H1 (cell line): ENCODE data around the gene RTN4RL2. TPM values are rescaled to one million over a fixed set of nuclear protein-coding genes. Genes with fewer than 3 reads are reported as not detected.

Experiments used
- CTCF ChIA-PET: fragments of 300-600 bp; sonication (Branson Sonifier 250); formaldehyde crosslinking; loops from one replicate; lab custom pipeline; 2021; ENCODE audit not compliant: partially characterized antibody; lab: Charles Lee
- POLR2A ChIA-PET: fragments of 300-600 bp; sonication (Branson Sonifier 250); formaldehyde crosslinking; loops from one replicate; lab custom pipeline; 2021; ENCODE audit warnings: inconsistent platforms; ENCODE audit not compliant: partially characterized antibody; lab: Charles Lee
- DNase-seq, 2 experiments: peaks; one replicate each; pipeline versions ENCODE4 v3.0.0 to v3.0.0-alpha.2; 2010 to 2022; ENCODE audit warnings: low spot score in 2 of 2, low read depth in 1 of 2, mixed read lengths in 1 of 2
- FAIRE-seq: peaks from 2 replicates; lab custom pipeline; 2011; peaks lifted over from hg19 to GRCh38; lab: Jason Lieb, UNC
- H2AFZ ChIP-seq: 2 replicates; pipeline ENCODE4 v1.8.1; 2012; ENCODE audit warnings: low read length, inconsistent platforms
- H2AK5ac ChIP-seq: 2 replicates; pipeline ENCODE4 v1.6.1; 2013; ENCODE audit warnings: low read depth, low read length
- H2BK120ac ChIP-seq: replicated peaks from 2 replicates; pipeline ENCODE3; 2013; ENCODE audit warnings: low read depth, low read length, inconsistent platforms
- H2BK12ac ChIP-seq: 2 replicates; pipeline ENCODE4 v1.6.1; 2013; ENCODE audit warnings: low read depth, low read length
- H2BK15ac ChIP-seq: 2 replicates; pipeline ENCODE4 v1.6.1; 2013; ENCODE audit warnings: low read length
- H2BK20ac ChIP-seq: 2 replicates; pipeline ENCODE4 v1.6.1; 2013; ENCODE audit warnings: low read length
- H2BK5ac ChIP-seq: 2 replicates; pipeline ENCODE4 v1.6.1; 2013; ENCODE audit warnings: low read depth, low read length
- H3K14ac ChIP-seq: 2 replicates; pipeline ENCODE4 v1.6.1; 2013; ENCODE audit warnings: inconsistent platforms; ENCODE audit not compliant: insufficient read length
- H3K18ac ChIP-seq: 2 replicates; pipeline ENCODE4 v1.6.1; 2013; ENCODE audit warnings: low read length; ENCODE audit errors: extremely low read depth
- H3K23ac ChIP-seq: 2 replicates; pipeline ENCODE4 v1.6.1; 2013; ENCODE audit warnings: inconsistent platforms; ENCODE audit not compliant: insufficient read length
- H3K23me2 ChIP-seq: 2 replicates; pipeline ENCODE4 v1.6.1; 2013; ENCODE audit warnings: low read depth, low read length
- H3K27ac ChIP-seq: 2 replicates; pipeline ENCODE4 v1.6.1; 2011; ENCODE audit warnings: low read depth, low read length, inconsistent platforms
- H3K27me3 ChIP-seq, 4 experiments: replicated peaks in 1 of 4; 1 replicate in 1 of 4; 2 replicates in 3 of 4; pipeline versions ENCODE4 v1.6.1 to v1.8.1; 2011 to 2013; ENCODE audit warnings: low read length in 3 of 4, mild to moderate bottlenecking in 3 of 4, inconsistent platforms in 2 of 4, mixed read lengths in 2 of 4, moderate library complexity in 1 of 4; ENCODE audit not compliant: control insufficient read depth in 3 of 4, insufficient read depth in 3 of 4; ENCODE audit errors: extremely low read depth in 1 of 4
- H3K36me3 ChIP-seq, 4 experiments: 2 replicates each; pipeline versions ENCODE4 v1.6.1 to v1.8.1; 2011 to 2013; ENCODE audit warnings: mild to moderate bottlenecking in 4 of 4, low read length in 3 of 4, moderate library complexity in 2 of 4, control low read depth in 1 of 4, inconsistent platforms in 1 of 4; ENCODE audit not compliant: insufficient read depth in 4 of 4, control insufficient read depth in 2 of 4
- H3K4ac ChIP-seq: replicated peaks from 2 replicates; pipeline ENCODE3; 2013; ENCODE audit warnings: low read length, low read depth, mixed read lengths, inconsistent platforms; ENCODE audit not compliant: insufficient read length
- H3K4me1 ChIP-seq, 4 experiments: replicated peaks in 1 of 4; 1 replicate in 1 of 4; 2 replicates in 3 of 4; pipeline versions ENCODE4 v1.6.1 to v1.8.1; 2011 to 2013; ENCODE audit warnings: low read length in 3 of 4, inconsistent platforms in 2 of 4, mixed read lengths in 1 of 4; ENCODE audit not compliant: insufficient read depth in 4 of 4, control insufficient read depth in 3 of 4
- H3K4me2 ChIP-seq, 2 experiments: 2 replicates each; pipeline versions ENCODE4 v1.6.1 to v1.8.1; 2011 to 2013; ENCODE audit warnings: low read depth in 2 of 2, low read length in 2 of 2, control low read depth in 1 of 2, inconsistent platforms in 1 of 2, mild to moderate bottlenecking in 1 of 2; ENCODE audit not compliant: insufficient read depth in 1 of 2
- H3K4me3 ChIP-seq, 4 experiments: fragments of 200-600, 300-600 bp in 1 of 4; sonication (generic), shearing (Covaris generic), sonication (Bioruptor Twin) in 1 of 4; 2 replicates each; pipeline versions ENCODE4 v1.5.1 to v1.8.1; 2011 to 2016; ENCODE audit warnings: low read length in 4 of 4, low read depth in 3 of 4, control low read depth in 2 of 4, inconsistent platforms in 2 of 4, mild to moderate bottlenecking in 2 of 4, mixed read lengths in 1 of 4, moderate library complexity in 1 of 4; ENCODE audit not compliant: insufficient read depth in 2 of 4; ENCODE audit errors: extremely low read depth in 1 of 4
- H3K56ac ChIP-seq: replicated peaks from 2 replicates; pipeline ENCODE3; 2013; ENCODE audit warnings: low read depth, mild to moderate bottlenecking, mixed read lengths, low read length, inconsistent platforms; ENCODE audit not compliant: insufficient read length
- H3K79me1 ChIP-seq: 2 replicates; pipeline ENCODE4 v1.6.1; 2013; ENCODE audit warnings: low read depth, low read length, control low read depth
- H3K79me2 ChIP-seq, 2 experiments: 2 replicates each; pipeline versions ENCODE4 v1.6.1 to v1.8.1; 2012 to 2013; ENCODE audit warnings: low read length in 2 of 2, mild to moderate bottlenecking in 2 of 2, inconsistent platforms in 1 of 2; ENCODE audit not compliant: insufficient read depth in 2 of 2, control insufficient read depth in 1 of 2
- H3K9ac ChIP-seq, 4 experiments: replicated peaks in 1 of 4; 1 replicate in 1 of 4; 2 replicates in 3 of 4; pipeline versions ENCODE4 v1.6.1 to v1.8.1; 2011 to 2013; ENCODE audit warnings: low read depth in 3 of 4, low read length in 3 of 4, control low read depth in 2 of 4, mild to moderate bottlenecking in 2 of 4, moderate library complexity in 2 of 4, inconsistent platforms in 1 of 4; ENCODE audit errors: extremely low read depth in 1 of 4
- H3K9me3 ChIP-seq, 2 experiments: 2 replicates each; pipeline versions ENCODE4 v1.6.1 to v1.8.1; 2012 to 2013; ENCODE audit warnings: mild to moderate bottlenecking in 2 of 2, moderate library complexity in 2 of 2, control low read depth in 1 of 2, inconsistent platforms in 1 of 2, low read depth in 1 of 2, low read length in 1 of 2, mixed read lengths in 1 of 2; ENCODE audit not compliant: insufficient read depth in 2 of 2
- H4K20me1 ChIP-seq, 2 experiments: replicated peaks in 1 of 2; 2 replicates each; pipeline versions ENCODE3 to v1.8.1; 2011 to 2013; ENCODE audit warnings: inconsistent platforms in 2 of 2, low read length in 2 of 2, mild to moderate bottlenecking in 1 of 2; ENCODE audit not compliant: insufficient read depth in 2 of 2, control insufficient read depth in 1 of 2
- H4K5ac ChIP-seq: 2 replicates; pipeline ENCODE4 v1.6.1; 2013; ENCODE audit warnings: low read length, low read depth, mixed read lengths, inconsistent platforms; ENCODE audit not compliant: insufficient read length
- H4K8ac ChIP-seq: 2 replicates; pipeline ENCODE4 v1.8.0; 2013; ENCODE audit warnings: mild to moderate bottlenecking, moderate library complexity, low read length, inconsistent platforms; ENCODE audit not compliant: insufficient read depth; ENCODE audit errors: extremely low read depth
- H4K91ac ChIP-seq: replicated peaks from 2 replicates; pipeline ENCODE3; 2013; ENCODE audit warnings: low read length, mixed read lengths, inconsistent platforms; ENCODE audit not compliant: insufficient read length
- ATF3 ChIP-seq: IDR thresholded peaks from 2 replicates; pipeline ENCODE4 v1.6.1; 2011; ENCODE audit warnings: low read depth, mild to moderate bottlenecking, low read length; ENCODE audit not compliant: insufficient read depth
- CBX5 ChIP-seq: fragments of 300-800, 300-1000 bp; sonication (generic); IDR thresholded peaks from 2 replicates; pipeline ENCODE4 v1.7.1; 2016; ENCODE audit warnings: antibody characterized with exemption, low read length, low read depth
- EP300 ChIP-seq, 2 experiments: IDR thresholded peaks; 1 replicate in 1 of 2; 2 replicates in 1 of 2; pipeline ENCODE4 v1.6.1; 2011 to 2012; ENCODE audit warnings: low read depth in 2 of 2, low read length in 2 of 2, mild to moderate bottlenecking in 2 of 2, borderline replicate concordance in 1 of 2, inconsistent platforms in 1 of 2, moderate library complexity in 1 of 2
- FOSL1 ChIP-seq: IDR thresholded peaks from 2 replicates; pipeline ENCODE4 v1.6.1; 2011; ENCODE audit warnings: mild to moderate bottlenecking, low read depth, low read length, moderate library complexity; ENCODE audit not compliant: insufficient read depth
- TAF1 ChIP-seq: IDR thresholded peaks from 2 replicates; pipeline ENCODE4 v1.6.1; 2011; ENCODE audit warnings: mild to moderate bottlenecking, low read depth, low read length
- TAF7 ChIP-seq: optimal IDR thresholded peaks from 2 replicates; pipeline ENCODE3; 2011; ENCODE audit warnings: low read depth, mild to moderate bottlenecking, inconsistent platforms, low read length, moderate library complexity, borderline replicate concordance
- WGBS, 2 experiments: shearing (Covaris generic) in 1 of 2; methylation state at CpG; one replicate each; pipeline versions ENCODE4 v1.1.6 to v1.1.7; 2013 to 2015; ENCODE audit warnings: low lambda C conversion rate in 2 of 2, mixed read lengths in 2 of 2, inconsistent platforms in 1 of 2, low coverage in 1 of 2, missing lambda C conversion rate in 1 of 2; ENCODE audit not compliant: insufficient replicate concordance in 2 of 2, insufficient coverage in 1 of 2, insufficient read length in 1 of 2; ENCODE audit errors: extremely low coverage in 1 of 2, missing lambda C conversion rate in 1 of 2; 5-methylcytosine and 5-hydroxymethylcytosine counted together
- polyA plus RNA-seq, 7 experiments: library from polyadenylated mRNA; depleted of rRNA in 3 of 7; stranded (reverse) in 5 of 7; unstranded in 2 of 7; fragments of >200 nt in 5 of 7; fragments of 200-250 nt in 2 of 7; gene quantifications; 1 replicate in 5 of 7; 2 replicates in 1 of 7; 4 replicates in 1 of 7; pipeline versions ENCODE4 v1.2.1 to v1.2.3, GENCODE V29; 2011 to 2013; ENCODE audit warnings: missing spikeins in 2 of 7, mixed read lengths in 2 of 7
- total RNA-seq: library from RNA; stranded (reverse); fragmentation: NEBNext Ultra II Directional; extraction: Animal tissue kit (Norgen Biotek cat#: 25700); gene quantifications from 2 replicates; pipeline ENCODE4 v1.2.1, GENCODE V29; 2021

RTN4RL2 gene
- total and polyA plus RNA-seq, 2 of the 8 experiments (the other 6 are each of a cell fraction or from before 2014, with no cell fraction given): 11.4 to 23.7 TPM

- peaks cover 2% of the 10 kb centered on the region; the same call in 1 of the 2 replicates for H3K23me2 ChIP-seq
- 0 out of 2 replicates have a peak overlapping the region, but pooled peaks have one; percentile 38 for H2BK5ac ChIP-seq
- H3K4me2 ChIP-seq: no peak overlapping the region
- H2BK120ac ChIP-seq: no peak overlapping the region
- H2BK20ac ChIP-seq: no peak overlapping the region
- no peak overlapping the region for H2BK12ac ChIP-seq
- no peak overlapping the region for H4K91ac ChIP-seq
- H3K79me2 ChIP-seq: no peaks in the 10 kb centered on the region
- no peak overlapping the region for H2AK5ac ChIP-seq
- ChIA-PET POLR2A (interaction anchor here (0.8 to 9.7 kb wide), 12 partner anchors 8 to 151 kb away, joined by 3 to 90 read pairs (median 5); partner anchors contain the start of gene SLC43A1), CTCF (interaction anchor here (0.7 to 33.7 kb wide), 11 partner anchors 9 to 239 kb away, joined by 3 to 1146 read pairs (median 4); partner anchors contain the start of genes SLC43A1, SMTNL1, TIMM10 and UBE2L6)
- no peak overlapping the region for H3K4me3 ChIP-seq
- no peak overlapping the region for H4K5ac ChIP-seq
- DNase-seq (no peak), FAIRE-seq (no peak)
- no peaks in the 10 kb centered on the region for H3K27me3 ChIP-seq
- H2AFZ ChIP-seq: no peak overlapping the region
- no peak overlapping the region for H3K27ac ChIP-seq
- peaks cover 2% of the 10 kb centered on the region; the same call in 1 of the 2 replicates for H3K79me1 ChIP-seq
- no peaks in the 10 kb centered on the region for H3K9me3 ChIP-seq
- H3K56ac ChIP-seq: no peak overlapping the region
- H3K4ac ChIP-seq: no peak overlapping the region
- peaks cover 0 to 5% (median 0%) of the 10 kb centered on the region in 4 experiments; a peak in 2 of 8 replicates for H3K36me3 ChIP-seq
- H4K8ac ChIP-seq: no peak overlapping the region
- no peak overlapping the region for H3K23ac ChIP-seq
- H4K20me1 ChIP-seq: peaks cover 0 to 2% of the 10 kb centered on the region in 2 experiments
- no peak overlapping the region for H3K14ac ChIP-seq
- H3K4me1 ChIP-seq: peaks cover 7 to 22% (median 18%) of the 10 kb centered on the region in 4 experiments
- 90% methylated on average over 15 of the region's 15 CpGs; no CpG with 5 or more reads in 1 of the 2 experiments for WGBS, 2 experiments
- H3K9ac ChIP-seq: no peak overlapping the region
- H3K18ac ChIP-seq: no peak overlapping the region
- 0 out of 2 replicates have a peak overlapping the region, but pooled peaks have one; percentile 5 for H2BK15ac ChIP-seq
- no peak for TF ChIP-seq EP300 (IDR thresholded peaks at IDR 0.05; ENCODE audit: borderline replicate concordance in 1 of 2, low read depth in 2 of 2, low read length in 2 of 2)
- no peak for TF ChIP-seq TAF1
- no peak for TF ChIP-seq ATF3
- no peak for TF ChIP-seq CBX5
- TF ChIP-seq TAF7: no peak
- TF ChIP-seq FOSL1: no peak
Measured at GRCh38 chr11:57497303-57498247, 37.2 kb downstream of the RTN4RL2 start.
